ENCODE measurements around the gene RPS26. TPM values are rescaled to one million over a fixed set of nuclear protein-coding genes. Genes with fewer than 3 reads are reported as not detected.
A peak's percentile ranks its signal among the peaks of the same experiment; 100 is the strongest.
"Not testable (repeated sequence)": the region's sequence is repeated elsewhere in the genome, so short reads cannot be mapped to it uniquely, and the experiment has no call there.

The RPS26 gene
- total RNA-seq, 5 donors from 2014 or later (not counting 1 experiment from before 2014, with no cell fraction given), result 30.3 to 141 (median 49.9) TPM

GRCh38 chr12:56059964-56060363 lies 18.2 kb downstream of the RPS26 start:
- H3K27me3 ChIP-seq (replicated peaks in 1 of 2; ENCODE audit: control insufficient read depth in 2 of 2, extremely low read depth in 1 of 2, insufficient read depth in 2 of 2, low read length in 1 of 2); H3K4me1 Mint-ChIP-seq; H3K4me3 ChIP-seq (ENCODE audit: control insufficient read depth in 1 of 2, extremely low read depth in 1 of 2, low read length in 1 of 2); H3K9me3 ChIP-seq; H3K4me1 ChIP-seq (ENCODE audit: control insufficient read depth in 1 of 2, extremely low read depth in 1 of 2, insufficient read depth in 2 of 2, low read length in 2 of 2); ATAC-seq (replicated peaks in 1 of 4); H3K9me3 Mint-ChIP-seq; H3K27ac Mint-ChIP-seq; CTCF ChIA-PET; H3K27ac ChIP-seq (ENCODE audit: low read length); H3K36me3 Mint-ChIP-seq; H3K36me3 ChIP-seq (ENCODE audit: control insufficient read depth in 2 of 2, extremely low read depth in 1 of 2, insufficient read depth in 1 of 2, low read length in 1 of 2); H3K4me3 Mint-ChIP-seq; H3K27me3 Mint-ChIP-seq; DNase-seq: not testable (repeated sequence)
- 100% methylated on average over 5 of the region's 8 CpGs for WGBS (ENCODE audit: insufficient coverage)
- POLR2A ChIA-PET, result interaction anchor here in 1 of 2 donors (0.6 kb wide), 1 partner anchor 216 kb away, joined by 3 read pairs; no protein-coding TSS in a partner anchor

DNA sequence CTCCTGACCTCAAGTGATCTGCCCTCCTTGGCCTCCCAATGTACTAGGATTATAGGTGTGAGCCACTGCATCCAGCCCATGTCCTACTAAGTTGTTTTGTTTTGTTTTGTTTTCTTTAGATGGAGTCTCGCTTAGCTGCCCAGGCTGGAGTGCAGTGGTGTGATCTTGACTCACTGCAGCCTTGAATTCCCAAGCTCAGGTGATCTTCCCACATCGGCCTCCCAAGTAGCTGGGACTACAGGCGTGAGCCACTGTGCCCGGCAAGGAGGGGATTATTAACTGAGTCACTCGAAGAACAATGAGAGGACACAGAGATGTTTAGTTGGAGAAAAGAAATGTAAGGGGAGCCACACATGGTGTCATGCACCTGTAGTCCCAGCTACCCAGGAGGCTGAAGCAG lies 20.3 kb downstream of the RPS26 start:
- Mint-ChIP-seq H3K4me1 (no peaks in the 10 kb centered on the region), H3K9me3 (no peaks in the 10 kb centered on the region), H3K27me3 (no peaks in the 10 kb centered on the region), H3K4me3 (no peak overlapping the region), H3K27ac (no peak overlapping the region), H3K36me3 (no peaks in the 10 kb centered on the region)
- DNase-seq, result no peak
- ATAC-seq (replicated peaks in 1 of 4), result no peak
- 89% methylated on average over 3 of the region's 5 CpGs for WGBS (ENCODE audit: insufficient coverage)
- Histone ChIP-seq H3K27ac (ENCODE audit: low read length) (no peak overlapping the region), H3K9me3 (no peaks in the 10 kb centered on the region), H3K36me3 (ENCODE audit: control insufficient read depth in 2 of 2, extremely low read depth in 1 of 2, insufficient read depth in 1 of 2, low read length in 1 of 2) (no peaks in the 10 kb centered on the region), H3K4me3 (ENCODE audit: control insufficient read depth in 1 of 2, extremely low read depth in 1 of 2, low read length in 1 of 2) (no peak overlapping the region), H3K4me1 (ENCODE audit: control insufficient read depth in 1 of 2, extremely low read depth in 1 of 2, insufficient read depth in 2 of 2, low read length in 2 of 2) (no peaks in the 10 kb centered on the region), H3K27me3 (replicated peaks in 1 of 2; ENCODE audit: control insufficient read depth in 2 of 2, extremely low read depth in 1 of 2, insufficient read depth in 2 of 2, low read length in 1 of 2) (no peaks in the 10 kb centered on the region)
- ChIA-PET CTCF (no interaction called here), POLR2A (no interaction called here)

GRCh38 chr12:56062996-56063395 lies 21.3 kb downstream of the RPS26 start:
- ATAC-seq (replicated peaks in 1 of 4), result no peak
- Mint-ChIP-seq H3K36me3 (no peaks in the 10 kb centered on the region), H3K4me3 (no peak overlapping the region), H3K27ac (no peak overlapping the region), H3K27me3 (no peaks in the 10 kb centered on the region), H3K4me1 (no peaks in the 10 kb centered on the region), H3K9me3 (no peaks in the 10 kb centered on the region)
- Histone ChIP-seq H3K27me3 (replicated peaks in 1 of 2; ENCODE audit: control insufficient read depth in 2 of 2, extremely low read depth in 1 of 2, insufficient read depth in 2 of 2, low read length in 1 of 2) (no peaks in the 10 kb centered on the region), H3K4me3 (ENCODE audit: control insufficient read depth in 1 of 2, extremely low read depth in 1 of 2, low read length in 1 of 2) (no peak overlapping the region), H3K27ac (ENCODE audit: low read length) (no peak overlapping the region), H3K9me3 (no peaks in the 10 kb centered on the region), H3K36me3 (ENCODE audit: control insufficient read depth in 2 of 2, extremely low read depth in 1 of 2, insufficient read depth in 1 of 2, low read length in 1 of 2) (no peaks in the 10 kb centered on the region), H3K4me1 (ENCODE audit: control insufficient read depth in 1 of 2, extremely low read depth in 1 of 2, insufficient read depth in 2 of 2, low read length in 2 of 2) (no peaks in the 10 kb centered on the region)
- ChIA-PET POLR2A (no interaction called here), CTCF (no interaction called here)
- DNase-seq, result no peak

DNA sequence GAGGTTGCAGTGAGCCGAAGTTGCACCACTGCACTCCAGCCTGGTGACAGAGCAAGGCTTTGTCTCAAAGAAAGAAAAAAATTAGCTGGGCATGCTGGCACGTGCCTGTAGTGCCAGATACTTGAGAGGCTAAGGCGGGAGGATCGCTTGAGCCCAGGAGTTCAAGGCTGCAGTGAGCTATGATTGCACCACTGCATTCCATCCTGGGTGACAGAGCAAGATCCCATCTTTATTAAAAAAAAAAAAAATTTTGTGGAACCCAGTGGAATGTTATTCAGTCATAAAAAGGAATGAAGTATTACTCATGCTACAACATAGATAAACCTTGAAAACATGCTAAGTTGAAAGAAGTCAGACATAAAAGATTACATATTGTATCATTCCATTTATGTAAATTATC lies 29.9 kb downstream of the RPS26 start:
- WGBS (ENCODE audit: insufficient coverage), result 86% methylated on average over 3 of the region's 4 CpGs
- Mint-ChIP-seq H3K27me3 (no peaks in the 10 kb centered on the region), H3K4me1 (no peaks in the 10 kb centered on the region), H3K4me3 (no peak overlapping the region), H3K36me3 (no peaks in the 10 kb centered on the region), H3K27ac (no peak overlapping the region), H3K9me3 (no peaks in the 10 kb centered on the region)
- H3K4me1 ChIP-seq (ENCODE audit: control insufficient read depth in 1 of 2, extremely low read depth in 1 of 2, insufficient read depth in 2 of 2, low read length in 2 of 2), result no peaks in the 10 kb centered on the region
- DNase-seq (no peak), ATAC-seq (replicated peaks in 1 of 4) (no peak)
- peaks cover 0 to 2% of the 10 kb centered on the region in 2 experiments for H3K27me3 ChIP-seq (replicated peaks in 1 of 2; ENCODE audit: control insufficient read depth in 2 of 2, extremely low read depth in 1 of 2, insufficient read depth in 2 of 2, low read length in 1 of 2)
- H3K36me3 ChIP-seq (ENCODE audit: control insufficient read depth in 2 of 2, extremely low read depth in 1 of 2, insufficient read depth in 1 of 2, low read length in 1 of 2), result no peaks in the 10 kb centered on the region
- POLR2A ChIA-PET, result interaction anchor here in 1 of 2 donors (0.7 kb wide), 1 partner anchor 881 kb away, joined by 8 read pairs; no protein-coding TSS in a partner anchor
- H3K27ac ChIP-seq (ENCODE audit: low read length), result no peak overlapping the region
- no peak overlapping the region for H3K4me3 ChIP-seq (ENCODE audit: control insufficient read depth in 1 of 2, extremely low read depth in 1 of 2, low read length in 1 of 2)
- CTCF ChIA-PET, result no interaction called here
- no peaks in the 10 kb centered on the region for H3K9me3 ChIP-seq

DNA sequence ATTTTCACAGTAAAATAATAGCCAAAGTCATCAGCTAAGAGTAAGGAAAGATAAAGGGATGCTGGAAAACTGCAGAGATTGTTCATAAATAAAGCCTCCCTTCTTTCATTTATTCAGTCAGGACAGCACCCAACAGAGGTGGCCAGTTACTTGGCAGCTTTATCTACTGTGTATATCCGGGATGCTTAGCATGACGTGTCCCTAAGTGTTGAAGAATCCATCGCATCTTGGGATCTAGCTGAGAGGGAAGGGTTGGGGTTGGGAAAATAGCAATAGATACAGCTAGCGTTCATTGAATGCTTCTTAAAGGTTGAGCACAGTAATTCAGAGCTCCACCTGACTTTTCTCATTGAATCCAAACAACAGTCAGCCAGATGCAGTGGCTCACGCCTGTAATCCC lies 32.7 kb downstream of the RPS26 start:
- H3K9me3 Mint-ChIP-seq, result no peaks in the 10 kb centered on the region
- no peak overlapping the region for H3K27ac Mint-ChIP-seq
- ATAC-seq (replicated peaks in 1 of 4) (no peak), DNase-seq (no peak)
- H3K27me3 Mint-ChIP-seq, result no peaks in the 10 kb centered on the region
- Histone ChIP-seq H3K36me3 (ENCODE audit: control insufficient read depth in 2 of 2, extremely low read depth in 1 of 2, insufficient read depth in 1 of 2, low read length in 1 of 2) (no peaks in the 10 kb centered on the region), H3K4me1 (ENCODE audit: control insufficient read depth in 1 of 2, extremely low read depth in 1 of 2, insufficient read depth in 2 of 2, low read length in 2 of 2) (peaks cover 0 to 7% of the 10 kb centered on the region in 2 experiments), H3K4me3 (ENCODE audit: control insufficient read depth in 1 of 2, extremely low read depth in 1 of 2, low read length in 1 of 2) (no peak overlapping the region), H3K27ac (ENCODE audit: low read length) (no peak overlapping the region), H3K27me3 (replicated peaks in 1 of 2; ENCODE audit: control insufficient read depth in 2 of 2, extremely low read depth in 1 of 2, insufficient read depth in 2 of 2, low read length in 1 of 2) (peaks cover 0 to 9% of the 10 kb centered on the region in 2 experiments), H3K9me3 (no peaks in the 10 kb centered on the region)
- WGBS (ENCODE audit: insufficient coverage), result 96% methylated on average over 4 of the region's 5 CpGs
- peaks cover 0 to 3% (median 2%) of the 10 kb centered on the region in 3 donors for H3K4me1 Mint-ChIP-seq
- ChIA-PET CTCF (no interaction called here), POLR2A (interaction anchor here in 1 of 2 donors (0.6 kb wide), 1 partner anchor 1716 kb away, joined by 4 read pairs; no protein-coding TSS in a partner anchor)
- no peak overlapping the region for H3K4me3 Mint-ChIP-seq
- H3K36me3 Mint-ChIP-seq, result no peaks in the 10 kb centered on the region

- not testable (repeated sequence) for ATAC-seq (replicated peaks in 1 of 4); H3K36me3 Mint-ChIP-seq; H3K27ac Mint-ChIP-seq; H3K27ac ChIP-seq (ENCODE audit: low read length); H3K27me3 Mint-ChIP-seq; H3K9me3 ChIP-seq; DNase-seq; H3K9me3 Mint-ChIP-seq; H3K4me3 ChIP-seq (ENCODE audit: control insufficient read depth in 1 of 2, extremely low read depth in 1 of 2, low read length in 1 of 2); H3K36me3 ChIP-seq (ENCODE audit: control insufficient read depth in 2 of 2, extremely low read depth in 1 of 2, insufficient read depth in 1 of 2, low read length in 1 of 2)
- ChIA-PET CTCF (interaction anchor here (0.6 kb wide), 2 partner anchors 17 to 910 kb away, joined by 3 to 4 read pairs; no protein-coding TSS in a partner anchor), POLR2A (interaction anchor here in 1 of 2 donors (0.7 kb wide), 1 partner anchor 608 kb away, joined by 3 read pairs; no protein-coding TSS in a partner anchor)
- Histone ChIP-seq H3K27me3 (replicated peaks in 1 of 2; ENCODE audit: control insufficient read depth in 2 of 2, extremely low read depth in 1 of 2, insufficient read depth in 2 of 2, low read length in 1 of 2) (peaks cover 3 to 39% of the 10 kb centered on the region in 2 experiments), H3K4me1 (ENCODE audit: control insufficient read depth in 1 of 2, extremely low read depth in 1 of 2, insufficient read depth in 2 of 2, low read length in 2 of 2) (peaks cover 0 to 27% of the 10 kb centered on the region in 2 experiments)
- Mint-ChIP-seq H3K4me3 (peak overlapping the region in 1 of 3 donors; percentile 13), H3K4me1 (peaks cover 7 to 18% (median 9%) of the 10 kb centered on the region in 3 donors)
- WGBS (ENCODE audit: insufficient coverage), result 92% methylated on average over 2 of the region's 9 CpGs
These were observed 36.2 kb downstream of the RPS26 start for GRCh38 chr12:56077966-56078365.

DNA sequence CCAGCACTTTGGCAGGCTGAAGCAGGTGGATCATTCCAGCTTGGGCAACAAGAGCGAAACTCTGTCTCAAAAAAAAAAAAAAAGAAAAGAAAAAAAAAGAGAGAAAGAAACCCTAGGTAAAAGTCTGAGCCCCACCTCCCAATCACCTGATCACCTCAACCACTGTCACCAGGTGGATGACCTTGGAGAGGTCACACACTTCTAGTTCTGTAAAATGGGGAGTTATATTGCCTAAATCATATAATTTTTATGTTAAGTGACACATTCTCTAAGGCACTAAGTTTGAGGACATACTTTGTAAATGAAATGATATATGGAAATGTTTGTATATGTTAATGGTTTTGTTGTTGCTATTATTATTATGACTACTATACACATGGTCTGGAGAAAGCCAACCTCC lies 36.7 kb downstream of the RPS26 start:
- H3K4me1 ChIP-seq (ENCODE audit: control insufficient read depth in 1 of 2, extremely low read depth in 1 of 2, insufficient read depth in 2 of 2, low read length in 2 of 2), result peaks cover 0 to 27% of the 10 kb centered on the region in 2 experiments
- peaks cover 3 to 41% of the 10 kb centered on the region in 2 experiments for H3K27me3 ChIP-seq (replicated peaks in 1 of 2; ENCODE audit: control insufficient read depth in 2 of 2, extremely low read depth in 1 of 2, insufficient read depth in 2 of 2, low read length in 1 of 2)
- ATAC-seq (replicated peaks in 1 of 4), result no peak
- no peaks in the 10 kb centered on the region for H3K9me3 ChIP-seq
- H3K36me3 ChIP-seq (ENCODE audit: control insufficient read depth in 2 of 2, extremely low read depth in 1 of 2, insufficient read depth in 1 of 2, low read length in 1 of 2), result no peaks in the 10 kb centered on the region
- CTCF ChIA-PET, result no interaction called here
- Mint-ChIP-seq H3K27ac (no peak overlapping the region), H3K27me3 (peaks cover 0 to 4% of the 10 kb centered on the region in 2 donors), H3K4me3 (peak overlapping the region; percentile 52 to 82 (median 80)), H3K9me3 (no peaks in the 10 kb centered on the region), H3K36me3 (no peaks in the 10 kb centered on the region), H3K4me1 (peaks cover 7 to 18% (median 9%) of the 10 kb centered on the region in 3 donors)
- H3K27ac ChIP-seq (ENCODE audit: low read length), result no peak overlapping the region
- no peak overlapping the region for H3K4me3 ChIP-seq (ENCODE audit: control insufficient read depth in 1 of 2, extremely low read depth in 1 of 2, low read length in 1 of 2)
- WGBS (ENCODE audit: insufficient coverage), result no CpG with 5 or more reads among the region's 1 CpG
- no peak for DNase-seq
- POLR2A ChIA-PET, result interaction anchor here in 1 of 2 donors (0.7 to 1.2 kb wide), 2 partner anchors 26 to 607 kb away, joined by 3 to 7 read pairs; partner anchors contain the start of gene PA2G4

Data from T-cell (primary cell).